Mammary epithelial cell (primary cell): ENCODE measurements around the gene RGS10.

Experiments used
- EZH2 ChIP-seq: IDR thresholded peaks from 2 replicates; pipeline ENCODE4 v1.6.1; 2012; ENCODE audit warnings: low read length, inconsistent platforms, borderline replicate concordance
- TF ChIP-seq, protein P1 (sequence below), 2 donors: IDR thresholded peaks in 1 of 2; conservative IDR thresholded peaks in 1 of 2; 2 replicates each; pipeline ENCODE4 v1.5.1; 2011 to 2012; ENCODE audit warnings: inconsistent platforms in 2 of 2, low read length in 2 of 2, mild to moderate bottlenecking in 2 of 2, control low read depth in 1 of 2, low read depth in 1 of 2; ENCODE audit not compliant: insufficient read depth in 1 of 2; ENCODE audit errors: extremely low read depth in 1 of 2

- TF ChIP-seq, protein P1, sequence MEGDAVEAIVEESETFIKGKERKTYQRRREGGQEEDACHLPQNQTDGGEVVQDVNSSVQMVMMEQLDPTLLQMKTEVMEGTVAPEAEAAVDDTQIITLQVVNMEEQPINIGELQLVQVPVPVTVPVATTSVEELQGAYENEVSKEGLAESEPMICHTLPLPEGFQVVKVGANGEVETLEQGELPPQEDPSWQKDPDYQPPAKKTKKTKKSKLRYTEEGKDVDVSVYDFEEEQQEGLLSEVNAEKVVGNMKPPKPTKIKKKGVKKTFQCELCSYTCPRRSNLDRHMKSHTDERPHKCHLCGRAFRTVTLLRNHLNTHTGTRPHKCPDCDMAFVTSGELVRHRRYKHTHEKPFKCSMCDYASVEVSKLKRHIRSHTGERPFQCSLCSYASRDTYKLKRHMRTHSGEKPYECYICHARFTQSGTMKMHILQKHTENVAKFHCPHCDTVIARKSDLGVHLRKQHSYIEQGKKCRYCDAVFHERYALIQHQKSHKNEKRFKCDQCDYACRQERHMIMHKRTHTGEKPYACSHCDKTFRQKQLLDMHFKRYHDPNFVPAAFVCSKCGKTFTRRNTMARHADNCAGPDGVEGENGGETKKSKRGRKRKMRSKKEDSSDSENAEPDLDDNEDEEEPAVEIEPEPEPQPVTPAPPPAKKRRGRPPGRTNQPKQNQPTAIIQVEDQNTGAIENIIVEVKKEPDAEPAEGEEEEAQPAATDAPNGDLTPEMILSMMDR (conservative IDR thresholded peaks at IDR 0.05 in 1 of 2, IDR thresholded peaks at IDR 0.05 in 1 of 2; ENCODE audit: extremely low read depth in 1 of 2, insufficient read depth in 1 of 2, low read depth in 1 of 2, low read length in 2 of 2), result no peak
- no peak for TF ChIP-seq EZH2
These were observed 6.5 kb downstream of the RGS10 start for GRCh38 chr10:119535837-119536507.
